K562 (cell line): ENCODE measurements around the gene PREP.

Experiments used
- CTCF ChIP-seq, 3 experiments: IDR thresholded peaks in 2 of 3; conservative IDR thresholded peaks in 1 of 3; 2 replicates each; pipeline ENCODE4 v1.5.1; 2011 to 2012; ENCODE audit warnings: low read length in 3 of 3, mild to moderate bottlenecking in 3 of 3, control low read depth in 2 of 3, improper control_type of control experiment in 1 of 3, inconsistent platforms in 1 of 3, low read depth in 1 of 3, mixed read lengths in 1 of 3, moderate library complexity in 1 of 3; ENCODE audit not compliant: insufficient read depth in 2 of 3
- DNMT1 ChIP-seq: fragments of 450-650 bp; IDR thresholded peaks from 2 replicates; pipeline ENCODE4 v1.6.1; 2016; ENCODE audit warnings: antibody characterized with exemption, mild to moderate bottlenecking
- NBN ChIP-seq: fragments of 450-650 bp; IDR thresholded peaks from 2 replicates; pipeline ENCODE4 v1.6.1; 2016; ENCODE audit warnings: low read depth, mild to moderate bottlenecking
- RFX5 ChIP-seq: IDR thresholded peaks from 2 replicates; pipeline ENCODE4 v1.6.1; 2011; ENCODE audit warnings: low read depth, mild to moderate bottlenecking, improper control_type of control experiment, low read length
- SIN3A ChIP-seq, 2 experiments: fragments of 150-350 bp in 1 of 2; IDR thresholded peaks; 2 replicates each; pipeline ENCODE4 v1.6.1; 2011 to 2016; ENCODE audit warnings: borderline replicate concordance in 2 of 2, low read depth in 2 of 2, low read length in 2 of 2, mild to moderate bottlenecking in 2 of 2, moderate library complexity in 2 of 2; ENCODE audit not compliant: control insufficient read depth in 1 of 2
- ZNF239 ChIP-seq: fragments of 250-450 bp; sonication (Bioruptor Pico); IDR thresholded peaks from 2 replicates; pipeline ENCODE4 v1.4.0; 2020; ENCODE audit warnings: mild to moderate bottlenecking
- ZNF75A ChIP-seq: fragments of 450-650 bp; formaldehyde crosslinking; IDR thresholded peaks from 2 replicates; pipeline ENCODE4 v1.4.0; 2020; ENCODE audit warnings: mild to moderate bottlenecking

GRCh38 chr6:105384004-105384403, 18.9 kb downstream of the PREP start:
- TF ChIP-seq ZNF75A (no peak), NBN (no peak), RFX5 (no peak), DNMT1 (no peak), SIN3A (IDR thresholded peaks at IDR 0.05; ENCODE audit: borderline replicate concordance in 2 of 2, control insufficient read depth in 1 of 2, low read depth in 2 of 2, low read length in 2 of 2) (no peak), CTCF (IDR thresholded peaks at IDR 0.05 in 2 of 3, conservative IDR thresholded peaks at IDR 0.05 in 1 of 3; ENCODE audit: insufficient read depth in 2 of 3, low read depth in 1 of 3, low read length in 3 of 3) (no peak), ZNF239 (CRISPR knock-in tag) (no peak)
